A204.1 (cell line): Measurements from ENCODE around the gene C16orf82.
"Not testable (repeated sequence)": the region's sequence is repeated elsewhere in the genome, so short reads cannot be mapped to it uniquely, and the experiment has no call there.

Experiments
- FAIRE-seq: peaks from 2 replicates; lab custom pipeline; 2012; peaks lifted over from hg19 to GRCh38; lab: Jason Lieb, UNC

The C16orf82 gene

DNA sequence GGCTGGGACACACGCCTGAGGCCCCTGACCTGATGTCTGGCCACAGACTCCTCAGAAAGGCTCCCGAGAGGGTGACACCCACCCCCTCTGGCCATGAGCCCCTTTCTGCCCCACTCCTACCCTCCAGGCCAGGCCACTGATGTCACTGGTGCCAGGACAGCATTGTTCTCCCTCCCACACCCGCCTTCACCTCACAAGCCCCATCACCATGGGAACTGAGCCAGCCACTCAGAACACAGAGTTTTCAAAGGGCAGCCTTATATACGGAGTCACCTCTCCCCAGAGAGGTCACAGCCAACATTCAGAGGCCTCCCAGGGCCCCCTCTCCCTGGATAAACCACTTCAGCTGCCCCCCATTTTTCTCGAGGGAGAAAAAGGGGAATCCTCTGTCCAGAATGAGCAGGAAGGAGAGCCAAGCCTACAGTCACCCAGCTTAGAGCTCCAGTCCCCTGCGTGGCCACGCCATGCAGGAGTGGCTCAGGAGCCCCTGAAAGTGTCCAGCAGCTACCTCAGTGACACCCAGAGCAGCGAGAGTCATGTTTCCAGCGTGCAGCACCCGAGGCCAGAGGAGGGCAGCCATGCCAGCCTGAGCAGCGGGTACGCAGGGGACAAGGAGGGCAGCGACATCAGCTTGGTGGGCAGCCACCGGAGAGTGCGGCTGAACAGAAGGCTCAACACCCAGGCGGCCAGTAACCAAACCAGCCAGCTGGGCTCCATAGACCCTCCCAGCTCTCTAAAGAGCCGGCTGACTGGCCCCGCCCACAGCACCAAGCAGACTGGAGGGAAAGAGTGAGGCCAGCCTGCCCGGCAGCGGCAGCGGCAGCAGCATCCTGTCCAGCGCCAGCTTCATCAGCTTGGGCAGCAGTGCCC is at the start of gene C16orf82:
Gene C16orf82 (plus strand): TSS at position 260 of the 870 bp plus-strand sequence.
- FAIRE-seq, result no peak

- FAIRE-seq, result no peak
Observed at GRCh38 chr16:27020031-27020430, 46.7 kb upstream of the C16orf82 start.

- FAIRE-seq, result no peak
Observed at GRCh38 chr16:27024010-27024409, 42.7 kb upstream of the C16orf82 start.

DNA sequence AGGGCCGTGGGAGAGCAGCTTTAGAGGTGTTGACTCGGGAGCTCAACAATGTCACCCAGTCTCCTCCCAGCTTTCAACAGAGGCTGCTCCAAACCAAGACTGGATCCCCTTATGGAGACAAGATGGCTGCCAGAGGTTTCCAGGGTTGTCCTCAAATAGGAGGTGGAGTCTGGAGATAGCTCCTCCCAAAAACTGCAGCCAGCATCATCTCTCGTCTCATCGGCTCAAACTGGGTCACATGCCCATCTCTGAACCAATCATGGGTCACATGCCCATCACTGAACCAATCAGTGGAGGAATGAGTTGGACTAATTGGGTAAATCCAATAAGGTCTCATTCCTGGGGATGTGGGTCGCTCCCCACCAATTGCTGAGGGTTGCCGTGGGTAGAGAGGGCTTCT is 41.1 kb upstream of the C16orf82 start:
- FAIRE-seq, result no peak

GRCh38 chr16:27027971-27028370 is 38.8 kb upstream of the C16orf82 start:
- no peak for FAIRE-seq

DNA sequence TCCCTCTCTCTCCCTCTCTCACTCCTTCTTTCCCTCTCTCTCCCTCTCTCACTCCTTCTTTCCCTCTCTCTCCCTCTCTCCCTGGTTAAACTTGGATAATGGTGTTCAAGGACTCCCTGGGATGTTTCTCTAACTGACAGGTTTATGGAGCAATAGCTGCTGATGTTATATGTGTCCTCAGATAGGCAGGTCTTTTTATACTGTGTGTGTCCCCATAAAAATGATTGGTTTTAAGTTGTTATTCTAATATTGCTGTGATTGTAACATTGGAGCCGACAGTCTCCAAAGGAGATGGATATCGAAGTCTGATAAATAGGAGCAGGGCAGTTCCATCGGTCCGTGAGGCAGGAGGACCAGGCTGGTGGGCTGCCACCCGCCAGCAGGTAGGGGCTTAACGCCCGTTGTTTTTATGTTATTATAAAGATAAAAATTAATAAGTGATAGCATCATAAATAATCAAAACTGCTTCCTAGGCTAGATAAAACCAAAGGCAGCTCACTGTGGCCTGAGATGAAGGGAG is 38.1 kb upstream of the C16orf82 start:
- no peak for FAIRE-seq

DNA sequence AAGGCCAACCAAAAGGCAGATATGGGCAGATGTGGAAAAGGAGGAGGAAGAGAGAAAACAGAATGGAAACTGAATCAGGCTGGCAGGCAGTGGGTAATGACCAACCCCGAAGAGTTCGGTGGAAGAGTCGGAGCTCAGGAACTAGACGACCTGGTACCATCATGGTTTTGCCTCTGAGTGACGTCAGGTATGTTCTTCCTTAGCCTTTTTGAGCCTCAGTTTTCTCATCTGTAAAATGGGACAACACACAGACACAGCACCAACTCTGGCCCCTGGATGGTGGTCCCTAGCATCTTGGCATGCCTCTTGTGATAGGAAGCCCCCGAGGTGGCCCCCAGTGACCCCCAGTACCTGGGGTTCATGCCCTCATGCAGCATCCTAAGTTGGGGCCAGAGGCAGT is 37.2 kb upstream of the C16orf82 start:
- no peak for FAIRE-seq

DNA sequence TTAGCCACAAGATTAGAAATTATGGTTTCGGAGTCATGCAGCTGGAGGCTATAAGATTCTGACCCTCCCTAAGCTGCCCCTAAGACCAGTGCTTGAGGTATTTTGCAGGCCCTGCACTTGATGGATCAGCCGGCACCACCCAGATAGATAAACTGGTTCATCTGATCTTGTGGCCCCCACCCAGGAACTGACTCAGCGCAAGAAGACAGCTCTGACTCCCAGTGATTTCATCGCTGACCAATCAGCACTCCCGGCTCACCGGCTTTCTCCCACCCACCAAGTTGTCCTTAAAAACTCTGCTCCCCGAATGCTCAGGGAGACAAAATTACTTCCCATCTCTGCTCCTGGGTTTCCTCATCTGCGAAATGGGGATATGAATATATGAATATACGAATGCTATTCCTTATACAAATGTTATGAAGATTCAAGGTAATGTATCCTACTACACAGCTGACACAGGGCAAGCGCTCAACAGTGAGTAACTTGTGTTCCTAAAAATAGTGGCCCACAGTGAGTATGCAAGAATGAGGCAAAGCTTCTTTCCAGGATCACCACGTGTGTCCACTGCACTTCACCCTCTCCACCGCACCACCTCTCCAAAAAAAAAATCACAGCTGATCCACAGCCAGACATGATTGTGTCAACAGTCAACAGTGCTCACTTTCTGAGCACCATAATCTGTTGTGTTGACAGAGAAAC is 33.3 kb upstream of the C16orf82 start:
- no peak for FAIRE-seq

- FAIRE-seq, result no peak
Observed at GRCh38 chr16:27040732-27041131, 26.0 kb upstream of the C16orf82 start.

- no peak for FAIRE-seq
Observed at GRCh38 chr16:27046958-27047518, 19.7 kb upstream of the C16orf82 start.

- FAIRE-seq, result no peak
Observed at GRCh38 chr16:27048316-27048715, 18.4 kb upstream of the C16orf82 start.

DNA sequence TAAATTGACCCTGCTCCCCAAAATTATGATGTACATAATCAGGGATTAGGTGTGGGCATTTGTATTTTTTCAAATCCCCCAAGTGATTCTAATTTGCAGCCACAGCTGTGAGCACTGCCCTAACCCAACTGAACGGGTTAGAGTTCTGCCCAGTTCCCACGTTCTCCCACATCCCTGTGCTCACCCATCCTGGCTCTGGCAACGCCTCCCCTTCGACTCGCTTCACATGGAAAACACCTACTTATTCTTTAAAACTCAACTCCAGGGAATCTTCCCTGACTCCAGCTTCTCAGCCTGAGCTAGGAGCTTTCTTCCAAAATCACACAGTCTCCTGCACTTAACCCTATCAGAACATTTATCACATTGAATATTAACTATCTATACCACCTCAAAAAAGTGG is 17.6 kb upstream of the C16orf82 start:
- FAIRE-seq, result no peak

- FAIRE-seq, result no peak
Observed at GRCh38 chr16:27052007-27052406, 14.7 kb upstream of the C16orf82 start.

DNA sequence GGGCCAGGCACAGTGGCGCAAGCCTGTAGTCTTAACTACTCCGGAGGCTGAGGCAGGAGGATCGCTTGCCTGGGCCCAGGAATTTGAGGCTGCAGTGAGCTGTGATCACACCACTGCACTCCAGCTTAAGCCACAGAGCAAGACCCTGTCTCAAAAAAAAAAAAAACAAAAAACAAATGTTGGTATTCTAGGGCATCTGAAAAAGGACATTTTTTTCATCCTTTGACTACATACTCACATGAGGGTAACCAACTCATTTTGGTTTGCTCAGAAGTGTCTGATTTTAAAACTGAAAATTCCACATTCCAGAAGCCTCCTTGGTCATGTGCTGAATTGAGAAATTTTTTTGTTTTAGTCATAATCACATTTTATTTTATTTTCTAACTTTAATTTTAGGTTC is 12.7 kb upstream of the C16orf82 start:
- no peak for FAIRE-seq

DNA sequence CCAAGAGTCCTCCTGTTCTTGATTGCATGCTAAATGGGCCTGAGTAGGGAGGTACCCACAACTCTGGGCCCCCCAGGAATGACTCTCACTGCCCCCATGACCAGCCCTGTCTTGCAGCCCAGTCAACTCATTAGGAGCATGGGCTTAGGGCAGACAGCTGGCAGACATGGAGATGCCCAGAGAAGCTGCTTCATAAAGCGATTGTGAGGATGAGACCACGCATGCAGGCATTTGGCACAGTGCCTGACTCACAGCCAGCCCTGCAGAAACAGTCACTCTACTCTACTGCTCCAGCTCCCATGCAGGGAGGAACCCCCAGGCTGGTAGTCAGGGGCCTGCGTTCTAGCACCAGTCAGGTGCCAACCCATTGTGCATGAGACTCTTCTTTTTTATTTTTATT is 8.4 kb upstream of the C16orf82 start:
- FAIRE-seq, result no peak

- no peak for FAIRE-seq
Observed at GRCh38 chr16:27070776-27071175, 4.0 kb downstream of the C16orf82 start.

DNA sequence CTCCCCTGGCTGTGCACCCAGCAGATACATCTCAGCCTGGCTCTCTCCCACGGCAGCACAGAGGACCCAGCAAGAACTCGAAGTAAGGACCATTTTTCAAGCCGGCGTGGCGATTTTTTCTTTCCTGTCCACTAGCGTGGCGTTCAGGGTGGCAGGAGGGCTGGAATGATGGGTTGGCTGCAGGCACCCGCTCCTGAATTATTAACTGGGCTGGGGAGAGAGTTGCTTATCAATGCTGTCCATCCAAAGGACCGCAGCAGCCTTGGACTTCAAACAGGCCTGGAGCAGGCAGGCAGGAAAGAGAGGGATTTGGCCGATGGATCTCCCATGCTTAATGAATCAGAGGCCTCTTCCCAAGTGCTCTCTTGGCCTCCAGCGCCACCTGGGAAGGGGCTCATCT is 7.0 kb downstream of the C16orf82 start:
- no peak for FAIRE-seq

DNA sequence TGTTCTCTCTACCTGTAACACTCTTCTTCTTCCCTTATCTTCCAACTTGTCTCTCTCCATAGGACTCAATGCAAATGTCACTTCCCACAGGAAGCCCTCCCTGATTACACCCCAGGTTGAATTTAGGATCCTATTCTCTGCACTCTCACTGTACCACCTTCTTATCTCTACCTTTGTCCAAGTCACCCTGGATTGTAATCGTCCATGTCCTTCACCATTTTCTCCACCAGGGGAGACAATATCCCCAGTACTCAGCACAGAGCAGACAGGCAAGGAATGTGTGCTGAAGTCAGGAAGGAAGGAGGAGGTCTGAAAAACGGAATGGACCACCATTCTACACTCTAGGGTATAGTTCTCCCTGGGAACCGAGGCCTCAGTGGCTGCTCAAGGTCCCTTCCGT is 14.2 kb downstream of the C16orf82 start:
- no peak for FAIRE-seq

GRCh38 chr16:27083861-27084261 is 17.1 kb downstream of the C16orf82 start:
- FAIRE-seq, result no peak

- no peak for FAIRE-seq
Observed at GRCh38 chr16:27084307-27085028, 17.7 kb downstream of the C16orf82 start.

DNA sequence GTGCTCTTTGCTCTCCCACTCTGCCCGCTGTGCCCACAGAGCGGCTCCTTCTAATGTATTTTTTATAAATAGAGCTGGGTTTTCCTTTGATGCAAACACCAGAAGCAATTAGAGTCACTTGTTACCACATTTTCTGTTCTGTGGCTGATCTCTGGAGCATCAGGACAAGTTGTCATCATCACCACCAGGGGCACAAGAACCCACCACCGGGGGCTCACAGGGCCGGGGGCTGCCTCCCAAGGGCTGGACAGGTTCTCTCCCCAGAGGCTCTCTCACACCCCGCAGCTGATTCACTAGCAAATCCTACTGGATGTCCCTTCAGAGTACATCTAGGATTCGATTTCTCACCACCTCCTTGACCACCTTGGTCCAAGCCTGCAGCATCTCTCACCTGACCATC is 18.5 kb downstream of the C16orf82 start:
- FAIRE-seq, result no peak

GRCh38 chr16:27086031-27086430 is 19.3 kb downstream of the C16orf82 start:
- FAIRE-seq, result not testable (repeated sequence)
